Measurements from ENCODE around the gene AREL1. TPM values are rescaled to one million over a fixed set of nuclear protein-coding genes. Genes with fewer than 3 reads are reported as not detected.

AREL1 gene
- total RNA-seq, 1 donor from 2014 or later, result 55.1 TPM

DNA sequence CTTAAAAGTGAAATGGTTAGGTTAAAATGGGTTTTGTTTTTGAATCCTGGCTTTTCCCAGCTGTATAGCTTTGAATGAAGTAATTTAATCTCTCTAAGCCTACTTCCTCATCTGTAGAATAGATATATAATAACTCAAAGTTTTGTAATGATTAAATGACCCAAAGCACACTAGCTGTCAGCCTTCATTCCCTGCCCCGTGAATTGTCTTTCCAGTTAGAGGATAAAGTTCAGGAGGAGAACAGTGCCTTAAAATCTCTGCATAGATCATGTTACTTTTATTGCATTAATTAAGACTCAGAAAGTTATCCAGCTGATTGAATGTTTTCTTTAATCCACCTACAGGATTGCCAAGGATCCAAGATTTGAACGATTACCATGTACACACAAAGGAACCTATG, 19.5 kb upstream of the AREL1 start:
- Mint-ChIP-seq H3K9me3 (ENCODE audit: low read depth) (no peaks in the 10 kb centered on the region), H3K27ac (no peak overlapping the region), H3K4me1 (ENCODE audit: low read depth) (peaks cover 18% of the 10 kb centered on the region), H3K36me3 (ENCODE audit: insufficient read depth) (peaks cover 13% of the 10 kb centered on the region), H3K4me3 (ENCODE audit: low read depth) (no peak overlapping the region), H3K27me3 (no peaks in the 10 kb centered on the region)
- DNase-seq (ENCODE audit: low spot score, unreplicated experiment), result no peak
- TF ChIP-seq, protein P1, sequence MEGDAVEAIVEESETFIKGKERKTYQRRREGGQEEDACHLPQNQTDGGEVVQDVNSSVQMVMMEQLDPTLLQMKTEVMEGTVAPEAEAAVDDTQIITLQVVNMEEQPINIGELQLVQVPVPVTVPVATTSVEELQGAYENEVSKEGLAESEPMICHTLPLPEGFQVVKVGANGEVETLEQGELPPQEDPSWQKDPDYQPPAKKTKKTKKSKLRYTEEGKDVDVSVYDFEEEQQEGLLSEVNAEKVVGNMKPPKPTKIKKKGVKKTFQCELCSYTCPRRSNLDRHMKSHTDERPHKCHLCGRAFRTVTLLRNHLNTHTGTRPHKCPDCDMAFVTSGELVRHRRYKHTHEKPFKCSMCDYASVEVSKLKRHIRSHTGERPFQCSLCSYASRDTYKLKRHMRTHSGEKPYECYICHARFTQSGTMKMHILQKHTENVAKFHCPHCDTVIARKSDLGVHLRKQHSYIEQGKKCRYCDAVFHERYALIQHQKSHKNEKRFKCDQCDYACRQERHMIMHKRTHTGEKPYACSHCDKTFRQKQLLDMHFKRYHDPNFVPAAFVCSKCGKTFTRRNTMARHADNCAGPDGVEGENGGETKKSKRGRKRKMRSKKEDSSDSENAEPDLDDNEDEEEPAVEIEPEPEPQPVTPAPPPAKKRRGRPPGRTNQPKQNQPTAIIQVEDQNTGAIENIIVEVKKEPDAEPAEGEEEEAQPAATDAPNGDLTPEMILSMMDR (IDR thresholded peaks at IDR 0.05; ENCODE audit: unreplicated experiment), result no peak

GRCh38 chr14:74723134-74723533, 10.3 kb upstream of the AREL1 start:
- H3K27ac Mint-ChIP-seq, result no peak overlapping the region
- peaks cover 25% of the 10 kb centered on the region for H3K36me3 Mint-ChIP-seq (ENCODE audit: insufficient read depth)
- no peak for DNase-seq (ENCODE audit: low spot score, unreplicated experiment)
- no peak overlapping the region for H3K4me3 Mint-ChIP-seq (ENCODE audit: low read depth)
- no peaks in the 10 kb centered on the region for H3K4me1 Mint-ChIP-seq (ENCODE audit: low read depth)
- no peaks in the 10 kb centered on the region for H3K9me3 Mint-ChIP-seq (ENCODE audit: low read depth)
- no peaks in the 10 kb centered on the region for H3K27me3 Mint-ChIP-seq
- TF ChIP-seq, protein P1 (IDR thresholded peaks at IDR 0.05; ENCODE audit: unreplicated experiment), result no peak

- no peak overlapping the region for H3K27ac Mint-ChIP-seq
- no peak overlapping the region for H3K4me3 Mint-ChIP-seq (ENCODE audit: low read depth)
- H3K9me3 Mint-ChIP-seq (ENCODE audit: low read depth), result no peaks in the 10 kb centered on the region
- TF ChIP-seq, protein P1 (IDR thresholded peaks at IDR 0.05; ENCODE audit: unreplicated experiment), result no peak
- no peaks in the 10 kb centered on the region for H3K27me3 Mint-ChIP-seq
- peaks cover 22% of the 10 kb centered on the region for H3K36me3 Mint-ChIP-seq (ENCODE audit: insufficient read depth)
- H3K4me1 Mint-ChIP-seq (ENCODE audit: low read depth), result no peaks in the 10 kb centered on the region
- no peak for DNase-seq (ENCODE audit: low spot score, unreplicated experiment)
Measured at GRCh38 chr14:74720526-74720925, 7.6 kb upstream of the AREL1 start.

GRCh38 chr14:74713395-74713735, 485 bp upstream of the AREL1 start:
- no peak for DNase-seq (ENCODE audit: low spot score, unreplicated experiment)
- peaks cover 11% of the 10 kb centered on the region for H3K36me3 Mint-ChIP-seq (ENCODE audit: insufficient read depth)
- no peaks in the 10 kb centered on the region for H3K27me3 Mint-ChIP-seq
- H3K4me3 Mint-ChIP-seq (ENCODE audit: low read depth), result peak overlapping the region; percentile 97
- H3K4me1 Mint-ChIP-seq (ENCODE audit: low read depth), result peaks cover 21% of the 10 kb centered on the region
- H3K27ac Mint-ChIP-seq, result peak overlapping the region; percentile 98
- H3K9me3 Mint-ChIP-seq (ENCODE audit: low read depth), result no peaks in the 10 kb centered on the region
- TF ChIP-seq, protein P1 (IDR thresholded peaks at IDR 0.05; ENCODE audit: unreplicated experiment), result no peak

DNA sequence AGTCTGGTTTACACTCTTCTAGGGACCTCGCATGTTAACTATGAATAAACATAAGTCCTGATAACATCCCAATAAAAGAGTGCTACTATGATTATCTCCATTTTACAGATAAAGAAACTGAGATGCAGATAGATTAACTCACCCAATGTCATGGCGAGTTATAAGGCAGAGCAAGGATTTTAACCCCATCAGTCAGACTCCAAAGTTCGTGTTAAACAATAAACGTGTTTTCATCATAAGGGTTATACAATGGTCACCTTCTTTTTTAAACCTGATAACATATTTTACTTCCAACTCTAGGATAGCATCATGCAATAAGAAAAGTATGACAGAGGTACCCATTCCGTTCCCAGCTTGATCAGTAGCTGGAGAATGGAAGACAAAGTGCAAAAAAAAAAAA, 1.2 kb downstream of the AREL1 start:
- Mint-ChIP-seq H3K27ac (no peak overlapping the region), H3K36me3 (ENCODE audit: insufficient read depth) (peaks cover 11% of the 10 kb centered on the region), H3K9me3 (ENCODE audit: low read depth) (no peaks in the 10 kb centered on the region), H3K4me1 (ENCODE audit: low read depth) (peaks cover 21% of the 10 kb centered on the region), H3K4me3 (ENCODE audit: low read depth) (peak overlapping the region; percentile 97), H3K27me3 (no peaks in the 10 kb centered on the region)
- TF ChIP-seq, protein P1 (IDR thresholded peaks at IDR 0.05; ENCODE audit: unreplicated experiment), result no peak
- DNase-seq (ENCODE audit: low spot score, unreplicated experiment), result no peak
